HCT116 (cell line): ENCODE results near the gene GPS2. TPM values are rescaled to one million over a fixed set of nuclear protein-coding genes. Genes with fewer than 3 reads are reported as not detected.
A peak's percentile ranks its signal among the peaks of the same experiment; 100 is the strongest.

ENCODE experiments used
- ATAC-seq: fragments of 200-7000 bp; cut with Tn5 transposase; 2 replicates; pipeline ENCODE4 v1.9.1; 2020; ENCODE audit warnings: mild to moderate bottlenecking, moderate library complexity
- BruUV-seq: library from RNA; stranded (reverse); fragments of 400-500 nt; replicated peaks from 2 replicates; lab custom pipeline; 2021; lab: Mats Ljungman, UMichigan
- CTCF ChIA-PET: fragments of 300-600 bp; sonication (Branson Sonifier 250); formaldehyde crosslinking; loops from one replicate; lab custom pipeline; 2021; ENCODE audit warnings: antibody characterized with exemption; lab: Charles Lee
- POLR2A ChIA-PET: fragments of 300-600, 350-600 bp; sonication (Branson Sonifier 250); formaldehyde crosslinking; loops from one replicate; lab custom pipeline; 2021; ENCODE audit warnings: antibody characterized with exemption; lab: Charles Lee
- RAD21 ChIA-PET, 2 experiments: fragments of 300-600 bp; sonication (Branson Sonifier 250); formaldehyde crosslinking; loops; one replicate each; lab custom pipeline; 2023; ENCODE audit warnings: low total read pairs in 2 of 2; ENCODE audit not compliant: uncharacterized antibody in 2 of 2, unreplicated experiment in 2 of 2, low non-redundant PET in 1 of 2; lab: Charles Lee
- DNase-seq: peaks from one replicate; pipeline ENCODE4 v3.0.0-alpha.2; 2010; ENCODE audit warnings: low read depth, low spot score
- H2AFZ ChIP-seq: fragments of 200-600 bp; shearing (Covaris generic), sonication (generic); 2 replicates; pipeline ENCODE4 v1.6.1; 2017; ENCODE audit warnings: low read depth, mixed run types, mixed read lengths, antibody characterized with exemption, low read length; ENCODE audit not compliant: poor library complexity, severe bottlenecking
- H3K27ac ChIP-seq: 2 replicates; pipeline ENCODE4 v1.5.1; 2012; ENCODE audit warnings: low read depth, low read length
- H3K27me3 ChIP-seq: fragments of 200-600 bp; sonication (generic); 2 replicates; pipeline ENCODE4 v1.6.1; 2016; ENCODE audit warnings: mixed run types, low read length, mixed read lengths; ENCODE audit not compliant: insufficient read depth
- H3K36me3 ChIP-seq, 2 experiments: fragments of 200-500 bp in 1 of 2; fragments of 200-600 bp in 1 of 2; sonication (Bioruptor generic) in 1 of 2; sonication (generic) in 1 of 2; 2 replicates each; pipeline versions ENCODE4 v1.5.1 to v1.6.1; 2014 to 2016; ENCODE audit warnings: low read length in 2 of 2, inconsistent platforms in 1 of 2, mixed read lengths in 1 of 2, mixed run types in 1 of 2; ENCODE audit not compliant: insufficient read depth in 2 of 2, control insufficient read depth in 1 of 2
- H3K4me1 ChIP-seq, 2 experiments: fragments of 200-600 bp in 1 of 2; sonication (generic) in 1 of 2; 2 replicates each; pipeline versions ENCODE4 v1.5.1 to v1.6.1; 2012 to 2017; ENCODE audit warnings: low read length in 2 of 2, inconsistent platforms in 1 of 2, mild to moderate bottlenecking in 1 of 2, mixed read lengths in 1 of 2, mixed run types in 1 of 2, moderate library complexity in 1 of 2; ENCODE audit not compliant: insufficient read depth in 2 of 2, control insufficient read depth in 1 of 2
- H3K4me2 ChIP-seq: fragments of 200-600 bp; sonication (generic); 2 replicates; pipeline ENCODE4 v1.6.1; 2017; ENCODE audit warnings: mixed run types, low read length, mixed read lengths
- H3K4me3 ChIP-seq, 2 experiments: fragments of 200-600 bp in 1 of 2; sonication (generic) in 1 of 2; replicated peaks in 1 of 2; 2 replicates each; pipeline ENCODE4 v1.5.1; 2011 to 2016; ENCODE audit warnings: low read length in 2 of 2, control low read depth in 1 of 2, low read depth in 1 of 2, mild to moderate bottlenecking in 1 of 2, mixed read lengths in 1 of 2, mixed run types in 1 of 2
- H3K79me2 ChIP-seq: fragments of 200-600 bp; sonication (generic); 2 replicates; pipeline ENCODE4 v1.6.1; 2017; ENCODE audit warnings: mild to moderate bottlenecking, mixed run types, low read length, moderate library complexity, mixed read lengths; ENCODE audit not compliant: insufficient read depth
- H3K9ac ChIP-seq: fragments of 200-600 bp; sonication (generic); 2 replicates; pipeline ENCODE4 v1.6.1; 2016; ENCODE audit warnings: low read length, mixed read lengths
- H3K9me2 ChIP-seq: fragments of 200-600 bp; sonication (generic), shearing (Covaris generic); 2 replicates; pipeline ENCODE4 v1.6.1; 2017; ENCODE audit warnings: mixed run types, mild to moderate bottlenecking, moderate library complexity; ENCODE audit not compliant: insufficient read depth
- H3K9me3 ChIP-seq, 2 experiments: fragments of 200-500 bp in 1 of 2; fragments of 200-600 bp in 1 of 2; sonication (Bioruptor generic) in 1 of 2; sonication (generic) in 1 of 2; 2 replicates each; pipeline ENCODE4 v1.6.1; 2014 to 2017; ENCODE audit warnings: low read length in 2 of 2, mixed read lengths in 2 of 2, inconsistent platforms in 1 of 2, low read depth in 1 of 2, mild to moderate bottlenecking in 1 of 2, mixed run types in 1 of 2, moderate library complexity in 1 of 2; ENCODE audit not compliant: control insufficient read depth in 1 of 2, insufficient read depth in 1 of 2
- H4K20me1 ChIP-seq: fragments of 200-600 bp; sonication (generic), shearing (Covaris generic); 2 replicates; pipeline ENCODE4 v1.6.1; 2017; ENCODE audit warnings: mixed run types, mild to moderate bottlenecking, moderate library complexity; ENCODE audit not compliant: insufficient read depth
- EZH2phosphoT487 ChIP-seq: fragments of 200-600 bp; IDR thresholded peaks from 2 replicates; pipeline ENCODE4 v1.6.1; 2018; ENCODE audit warnings: antibody characterized with exemption, borderline replicate concordance
- POLR2AphosphoS5 ChIP-seq: IDR thresholded peaks from 2 replicates; pipeline ENCODE4 v1.6.1; 2011; ENCODE audit warnings: mild to moderate bottlenecking, low read depth, low read length, moderate library complexity
- REST ChIP-seq: IDR thresholded peaks from 2 replicates; pipeline ENCODE4 v1.6.1; 2012; ENCODE audit warnings: low read depth
- SIN3A ChIP-seq: IDR thresholded peaks from 2 replicates; pipeline ENCODE4 v1.6.1; 2012; ENCODE audit warnings: low read depth
- ZBTB33 ChIP-seq: IDR thresholded peaks from 2 replicates; pipeline ENCODE4 v1.6.1; 2011; ENCODE audit warnings: mild to moderate bottlenecking, low read length, moderate library complexity; ENCODE audit not compliant: insufficient replicate concordance; ENCODE audit errors: extremely low read depth
- ZNF274 ChIP-seq: fragments of 200-500 bp; sonication (Bioruptor generic); IDR thresholded peaks from 2 replicates; pipeline ENCODE4 v1.6.1; 2014; ENCODE audit warnings: mild to moderate bottlenecking, low read depth, low read length, inconsistent platforms
- intact Hi-C: fragments of 100-400 bp; cut with micrococcal nuclease; formaldehyde crosslinking; loops from 2 replicates; pipeline ENCODE4 v1.10.0; 2022
- total RNA-seq: library from RNA; stranded (reverse); gene quantifications from one replicate; pipeline ENCODE4 v1.2.1, GENCODE V29; 2021; ENCODE audit not compliant: unreplicated experiment

Gene GPS2
- total RNA-seq, 1 experiment from 2014 or later: 61.3 TPM

GRCh38 chr17:7312432-7313087, 2.6 kb downstream of the GPS2 start:
- Histone ChIP-seq H3K36me3 (peaks cover 35 to 50% of the 10 kb centered on the region in 2 experiments), H3K79me2 (peaks cover 72% of the 10 kb centered on the region), H3K27ac (peak overlapping the region; percentile 93), H3K27me3 (no peaks in the 10 kb centered on the region), H3K9me3 (no peaks in the 10 kb centered on the region), H3K4me1 (peaks cover 32 to 63% of the 10 kb centered on the region in 2 experiments), H3K9me2 (no peaks in the 10 kb centered on the region), H3K4me2 (peak overlapping the region; percentile 96), H2AFZ (no peak overlapping the region), H3K4me3 (peak overlapping the region in 1 of 2 experiments; percentile 96; a peak in 1 of 4 replicates), H4K20me1 (peaks cover 36% of the 10 kb centered on the region), H3K9ac (peak overlapping the region; percentile 90; the same call in 1 of the 2 replicates)
- ChIA-PET RAD21 (no interaction called here), CTCF (interaction anchor here (1.1 to 2.2 kb wide), 5 partner anchors 16 to 260 kb away, joined by 3 to 7 read pairs (median 3); no protein-coding TSS in a partner anchor), POLR2A (interaction anchor here (1.1 to 2.3 kb wide), 4 partner anchors 17 to 91 kb away, joined by 3 to 11 read pairs (median 5); partner anchors contain the start of genes ACAP1, NEURL4, SLC2A4 and TMEM256)
- DNase-seq (no peak), ATAC-seq (no peak)
- TF ChIP-seq ZBTB33 (no peak), EZH2phosphoT487 (no peak), ZNF274 (no peak), REST (no peak), POLR2AphosphoS5 (peak; percentile 10; the same call in 1 of the 2 replicates), SIN3A (no peak)
- no TSS peak for BruUV-seq
- intact Hi-C loops: no loop called here
